HCT116 (cell line): ENCODE measurements around the gene CSNK2A1. TPM values are rescaled to one million over a fixed set of nuclear protein-coding genes. Genes with fewer than 3 reads are reported as not detected.

Source experiments
- ATAC-seq: fragments of 200-7000 bp; cut with Tn5 transposase; 2 replicates; pipeline ENCODE4 v1.9.1; 2020; ENCODE audit warnings: mild to moderate bottlenecking, moderate library complexity
- BruUV-seq: library from RNA; stranded (reverse); fragments of 400-500 nt; replicated peaks from 2 replicates; lab custom pipeline; 2021; lab: Mats Ljungman, UMichigan
- CTCF ChIA-PET: fragments of 300-600 bp; sonication (Branson Sonifier 250); formaldehyde crosslinking; loops from one replicate; lab custom pipeline; 2021; ENCODE audit warnings: antibody characterized with exemption; lab: Charles Lee
- POLR2A ChIA-PET: fragments of 300-600, 350-600 bp; sonication (Branson Sonifier 250); formaldehyde crosslinking; loops from one replicate; lab custom pipeline; 2021; ENCODE audit warnings: antibody characterized with exemption; lab: Charles Lee
- RAD21 ChIA-PET, 2 experiments: fragments of 300-600 bp; sonication (Branson Sonifier 250); formaldehyde crosslinking; loops; one replicate each; lab custom pipeline; 2023; ENCODE audit warnings: low total read pairs in 2 of 2; ENCODE audit not compliant: uncharacterized antibody in 2 of 2, unreplicated experiment in 2 of 2, low non-redundant PET in 1 of 2; lab: Charles Lee
- DNase-seq: peaks from one replicate; pipeline ENCODE4 v3.0.0-alpha.2; 2010; ENCODE audit warnings: low read depth, low spot score
- H2AFZ ChIP-seq: fragments of 200-600 bp; shearing (Covaris generic), sonication (generic); 2 replicates; pipeline ENCODE4 v1.6.1; 2017; ENCODE audit warnings: low read depth, mixed run types, mixed read lengths, antibody characterized with exemption, low read length; ENCODE audit not compliant: poor library complexity, severe bottlenecking
- H3K27ac ChIP-seq: 2 replicates; pipeline ENCODE4 v1.5.1; 2012; ENCODE audit warnings: low read depth, low read length
- H3K27me3 ChIP-seq: fragments of 200-600 bp; sonication (generic); 2 replicates; pipeline ENCODE4 v1.6.1; 2016; ENCODE audit warnings: mixed run types, low read length, mixed read lengths; ENCODE audit not compliant: insufficient read depth
- H3K36me3 ChIP-seq, 2 experiments: fragments of 200-500 bp in 1 of 2; fragments of 200-600 bp in 1 of 2; sonication (Bioruptor generic) in 1 of 2; sonication (generic) in 1 of 2; 2 replicates each; pipeline versions ENCODE4 v1.5.1 to v1.6.1; 2014 to 2016; ENCODE audit warnings: low read length in 2 of 2, inconsistent platforms in 1 of 2, mixed read lengths in 1 of 2, mixed run types in 1 of 2; ENCODE audit not compliant: insufficient read depth in 2 of 2, control insufficient read depth in 1 of 2
- H3K4me1 ChIP-seq, 2 experiments: fragments of 200-600 bp in 1 of 2; sonication (generic) in 1 of 2; 2 replicates each; pipeline versions ENCODE4 v1.5.1 to v1.6.1; 2012 to 2017; ENCODE audit warnings: low read length in 2 of 2, inconsistent platforms in 1 of 2, mild to moderate bottlenecking in 1 of 2, mixed read lengths in 1 of 2, mixed run types in 1 of 2, moderate library complexity in 1 of 2; ENCODE audit not compliant: insufficient read depth in 2 of 2, control insufficient read depth in 1 of 2
- H3K4me2 ChIP-seq: fragments of 200-600 bp; sonication (generic); 2 replicates; pipeline ENCODE4 v1.6.1; 2017; ENCODE audit warnings: mixed run types, low read length, mixed read lengths
- H3K4me3 ChIP-seq, 2 experiments: fragments of 200-600 bp in 1 of 2; sonication (generic) in 1 of 2; replicated peaks in 1 of 2; 2 replicates each; pipeline ENCODE4 v1.5.1; 2011 to 2016; ENCODE audit warnings: low read length in 2 of 2, control low read depth in 1 of 2, low read depth in 1 of 2, mild to moderate bottlenecking in 1 of 2, mixed read lengths in 1 of 2, mixed run types in 1 of 2
- H3K79me2 ChIP-seq: fragments of 200-600 bp; sonication (generic); 2 replicates; pipeline ENCODE4 v1.6.1; 2017; ENCODE audit warnings: mild to moderate bottlenecking, mixed run types, low read length, moderate library complexity, mixed read lengths; ENCODE audit not compliant: insufficient read depth
- H3K9ac ChIP-seq: fragments of 200-600 bp; sonication (generic); 2 replicates; pipeline ENCODE4 v1.6.1; 2016; ENCODE audit warnings: low read length, mixed read lengths
- H3K9me2 ChIP-seq: fragments of 200-600 bp; sonication (generic), shearing (Covaris generic); 2 replicates; pipeline ENCODE4 v1.6.1; 2017; ENCODE audit warnings: mixed run types, mild to moderate bottlenecking, moderate library complexity; ENCODE audit not compliant: insufficient read depth
- H3K9me3 ChIP-seq, 2 experiments: fragments of 200-500 bp in 1 of 2; fragments of 200-600 bp in 1 of 2; sonication (Bioruptor generic) in 1 of 2; sonication (generic) in 1 of 2; 2 replicates each; pipeline ENCODE4 v1.6.1; 2014 to 2017; ENCODE audit warnings: low read length in 2 of 2, mixed read lengths in 2 of 2, inconsistent platforms in 1 of 2, low read depth in 1 of 2, mild to moderate bottlenecking in 1 of 2, mixed run types in 1 of 2, moderate library complexity in 1 of 2; ENCODE audit not compliant: control insufficient read depth in 1 of 2, insufficient read depth in 1 of 2
- H4K20me1 ChIP-seq: fragments of 200-600 bp; sonication (generic), shearing (Covaris generic); 2 replicates; pipeline ENCODE4 v1.6.1; 2017; ENCODE audit warnings: mixed run types, mild to moderate bottlenecking, moderate library complexity; ENCODE audit not compliant: insufficient read depth
- ATF3 ChIP-seq: IDR thresholded peaks from 2 replicates; pipeline ENCODE4 v1.6.1; 2012
- CEBPB ChIP-seq: IDR thresholded peaks from 2 replicates; pipeline ENCODE4 v1.6.1; 2012; ENCODE audit warnings: low read depth
- CTCF ChIP-seq, 3 experiments: fragments of 200-600 bp in 1 of 3; sonication (generic) in 1 of 3; IDR thresholded peaks in 2 of 3; conservative IDR thresholded peaks in 1 of 3; 2 replicates each; pipeline ENCODE4 v1.5.1; 2012 to 2017; ENCODE audit warnings: low read depth in 2 of 3, low read length in 2 of 3, antibody characterized with exemption in 1 of 3, borderline replicate concordance in 1 of 3, control low read depth in 1 of 3, mild to moderate bottlenecking in 1 of 3, mixed read lengths in 1 of 3, mixed run types in 1 of 3, moderate library complexity in 1 of 3; ENCODE audit not compliant: insufficient read depth in 1 of 3
- FOSL1 ChIP-seq: IDR thresholded peaks from 2 replicates; pipeline ENCODE4 v1.6.1; 2012; ENCODE audit warnings: low read depth
- JUND ChIP-seq: IDR thresholded peaks from 2 replicates; pipeline ENCODE4 v1.6.1; 2012
- MAX ChIP-seq: IDR thresholded peaks from 2 replicates; pipeline ENCODE4 v1.6.1; 2012
- POLR2A ChIP-seq: IDR thresholded peaks from 2 replicates; pipeline ENCODE4 v1.7.0; 2011; ENCODE audit warnings: borderline replicate concordance; ENCODE audit not compliant: insufficient read depth, insufficient read length; ENCODE audit errors: extremely low read depth
- POLR2AphosphoS5 ChIP-seq: IDR thresholded peaks from 2 replicates; pipeline ENCODE4 v1.6.1; 2011; ENCODE audit warnings: mild to moderate bottlenecking, low read depth, low read length, moderate library complexity
- RAD21 ChIP-seq: IDR thresholded peaks from 2 replicates; pipeline ENCODE4 v1.6.1; 2012; ENCODE audit warnings: low read depth, mild to moderate bottlenecking
- REST ChIP-seq: IDR thresholded peaks from 2 replicates; pipeline ENCODE4 v1.6.1; 2012; ENCODE audit warnings: low read depth
- SP1 ChIP-seq: IDR thresholded peaks from 2 replicates; pipeline ENCODE4 v1.6.1; 2012; ENCODE audit warnings: low read depth
- SRF ChIP-seq: IDR thresholded peaks from 2 replicates; pipeline ENCODE4 v1.6.1; 2012; ENCODE audit warnings: low read depth
- TCF7L2 ChIP-seq: IDR thresholded peaks from 2 replicates; pipeline ENCODE4 v1.7.0; 2011; ENCODE audit warnings: borderline replicate concordance, inconsistent platforms; ENCODE audit not compliant: insufficient read depth, insufficient read length; ENCODE audit errors: extremely low read depth
- YY1 ChIP-seq: IDR thresholded peaks from 2 replicates; pipeline ENCODE4 v1.6.1; 2011; ENCODE audit warnings: low read length, low read depth, moderate library complexity, mild to moderate bottlenecking; ENCODE audit not compliant: insufficient replicate concordance; ENCODE audit errors: extremely low read depth
- intact Hi-C: fragments of 100-400 bp; cut with micrococcal nuclease; formaldehyde crosslinking; loops from 2 replicates; pipeline ENCODE4 v1.10.0; 2022
- total RNA-seq: library from RNA; stranded (reverse); gene quantifications from one replicate; pipeline ENCODE4 v1.2.1, GENCODE V29; 2021; ENCODE audit not compliant: unreplicated experiment

Gene CSNK2A1
- total RNA-seq, 1 experiment from 2014 or later = 284 TPM

- ATAC-seq = no peak
- H2AFZ ChIP-seq = no peak overlapping the region
- no peaks in the 10 kb centered on the region for H3K4me1 ChIP-seq
- no peak overlapping the region for H3K27ac ChIP-seq
- no peak for DNase-seq
- H3K79me2 ChIP-seq = peaks cover 100% of the 10 kb centered on the region
- H3K9ac ChIP-seq = no peak overlapping the region
- intact Hi-C loops = no loop called here
- ChIA-PET RAD21 (no interaction called here), CTCF (no interaction called here), POLR2A (no interaction called here)
- peaks cover 0 to 6% of the 10 kb centered on the region in 2 experiments for H3K9me3 ChIP-seq
- no peak overlapping the region for H3K4me3 ChIP-seq
- peaks cover 49% of the 10 kb centered on the region; the same call in 1 of the 2 replicates for H4K20me1 ChIP-seq
- no peaks in the 10 kb centered on the region for H3K27me3 ChIP-seq
- BruUV-seq = no TSS peak
- H3K36me3 ChIP-seq = peaks cover 0 to 25% of the 10 kb centered on the region in 2 experiments; a peak in 2 of 4 replicates
- no peaks in the 10 kb centered on the region for H3K9me2 ChIP-seq
- no peak overlapping the region for H3K4me2 ChIP-seq
- no peak for TF ChIP-seq SP1
- TF ChIP-seq SRF = no peak
- no peak for TF ChIP-seq POLR2A
- TF ChIP-seq FOSL1 = no peak
- no peak for TF ChIP-seq CTCF (IDR thresholded peaks at IDR 0.05 in 2 of 3, conservative IDR thresholded peaks at IDR 0.05 in 1 of 3; ENCODE audit: borderline replicate concordance in 1 of 3, insufficient read depth in 1 of 3, low read depth in 2 of 3, low read length in 2 of 3)
- TF ChIP-seq TCF7L2 = no peak
- TF ChIP-seq YY1 = no peak
- no peak for TF ChIP-seq MAX
- no peak for TF ChIP-seq RAD21
- no peak for TF ChIP-seq ATF3
- no peak for TF ChIP-seq REST
- no peak for TF ChIP-seq POLR2AphosphoS5
- TF ChIP-seq CEBPB = no peak
- no peak for TF ChIP-seq JUND
- TF ChIP-seq, all 23 proteins: peak for 0
Observed at GRCh38 chr20:516799-517198, 26.8 kb downstream of the CSNK2A1 start.
